BJ (cell line): ENCODE results near the gene EYA2. TPM values are rescaled to one million over a fixed set of nuclear protein-coding genes. Genes with fewer than 3 reads are reported as not detected.

Source experiments
- CTCF ChIA-PET: fragments of 350-600 bp; formaldehyde crosslinking; extraction: SDS; loops from one replicate; lab custom pipeline; 2021; ENCODE audit warnings: antibody characterized with exemption, inconsistent platforms; lab: Yijun Ruan, JAX
- POLR2A ChIA-PET: fragments of 300-600 bp; sonication (Branson Sonifier 250); formaldehyde crosslinking; extraction: SDS; loops from one replicate; lab custom pipeline; 2021; ENCODE audit warnings: antibody characterized with exemption; lab: Charles Lee
- DNase-seq: peaks from one replicate; pipeline ENCODE4 v3.0.0-alpha.2; 2011; ENCODE audit warnings: low read depth
- H3K27me3 ChIP-seq: 2 replicates; pipeline ENCODE4 v1.6.0; 2011; ENCODE audit warnings: low read length; ENCODE audit not compliant: control insufficient read depth, insufficient read depth
- H3K36me3 ChIP-seq: 2 replicates; pipeline ENCODE4 v1.5.1; 2011; ENCODE audit warnings: low read length; ENCODE audit not compliant: control insufficient read depth, insufficient read depth
- H3K4me3 ChIP-seq: 2 replicates; pipeline ENCODE4 v1.5.1; 2011; ENCODE audit warnings: low read depth, mild to moderate bottlenecking, control low read depth, low read length
- polyA plus RNA-seq: library from polyadenylated mRNA; depleted of rRNA; stranded (reverse); fragments of >200 nt; gene quantifications from 2 replicates; pipeline ENCODE4 v1.2.3, GENCODE V29; 2011
- TF ChIP-seq, protein P1 (sequence below): IDR thresholded peaks from 2 replicates; pipeline ENCODE4 v1.5.1; 2011; ENCODE audit warnings: low read depth, mild to moderate bottlenecking, control low read depth, inconsistent platforms, low read length, moderate library complexity; ENCODE audit not compliant: insufficient read depth

EYA2 gene
- polyA plus RNA-seq, 1 experiment: 1.5 TPM

DNA sequence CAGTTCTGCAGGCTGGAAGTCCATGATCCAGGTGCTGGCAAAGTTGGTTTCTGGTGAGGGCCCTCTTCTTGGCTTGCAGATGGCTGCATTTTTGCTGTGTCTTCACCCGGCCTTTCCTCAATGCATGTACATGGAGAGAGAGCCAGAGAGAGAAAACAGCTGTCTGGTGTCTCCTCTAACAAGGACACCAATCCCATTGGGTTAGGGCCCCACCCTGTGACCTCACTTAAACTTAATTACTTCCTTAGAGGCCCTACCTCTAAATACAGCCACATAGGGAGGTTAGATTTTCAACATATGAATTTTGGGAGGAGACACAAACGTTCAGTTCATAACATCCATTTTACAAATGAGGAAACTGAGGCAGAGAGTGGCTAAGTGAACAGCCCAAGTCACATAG is 259.4 kb downstream of the EYA2 start:
- ChIA-PET CTCF (interaction anchor here (1.4 kb wide), 1 partner anchor 396 kb away, joined by 5 read pairs; no protein-coding TSS in a partner anchor), POLR2A (no interaction called here)
- H3K36me3 ChIP-seq: no peaks in the 10 kb centered on the region
- DNase-seq: no peak
- no peaks in the 10 kb centered on the region for H3K27me3 ChIP-seq
- TF ChIP-seq, protein P1, sequence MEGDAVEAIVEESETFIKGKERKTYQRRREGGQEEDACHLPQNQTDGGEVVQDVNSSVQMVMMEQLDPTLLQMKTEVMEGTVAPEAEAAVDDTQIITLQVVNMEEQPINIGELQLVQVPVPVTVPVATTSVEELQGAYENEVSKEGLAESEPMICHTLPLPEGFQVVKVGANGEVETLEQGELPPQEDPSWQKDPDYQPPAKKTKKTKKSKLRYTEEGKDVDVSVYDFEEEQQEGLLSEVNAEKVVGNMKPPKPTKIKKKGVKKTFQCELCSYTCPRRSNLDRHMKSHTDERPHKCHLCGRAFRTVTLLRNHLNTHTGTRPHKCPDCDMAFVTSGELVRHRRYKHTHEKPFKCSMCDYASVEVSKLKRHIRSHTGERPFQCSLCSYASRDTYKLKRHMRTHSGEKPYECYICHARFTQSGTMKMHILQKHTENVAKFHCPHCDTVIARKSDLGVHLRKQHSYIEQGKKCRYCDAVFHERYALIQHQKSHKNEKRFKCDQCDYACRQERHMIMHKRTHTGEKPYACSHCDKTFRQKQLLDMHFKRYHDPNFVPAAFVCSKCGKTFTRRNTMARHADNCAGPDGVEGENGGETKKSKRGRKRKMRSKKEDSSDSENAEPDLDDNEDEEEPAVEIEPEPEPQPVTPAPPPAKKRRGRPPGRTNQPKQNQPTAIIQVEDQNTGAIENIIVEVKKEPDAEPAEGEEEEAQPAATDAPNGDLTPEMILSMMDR: no peak
- no peak overlapping the region for H3K4me3 ChIP-seq

DNA sequence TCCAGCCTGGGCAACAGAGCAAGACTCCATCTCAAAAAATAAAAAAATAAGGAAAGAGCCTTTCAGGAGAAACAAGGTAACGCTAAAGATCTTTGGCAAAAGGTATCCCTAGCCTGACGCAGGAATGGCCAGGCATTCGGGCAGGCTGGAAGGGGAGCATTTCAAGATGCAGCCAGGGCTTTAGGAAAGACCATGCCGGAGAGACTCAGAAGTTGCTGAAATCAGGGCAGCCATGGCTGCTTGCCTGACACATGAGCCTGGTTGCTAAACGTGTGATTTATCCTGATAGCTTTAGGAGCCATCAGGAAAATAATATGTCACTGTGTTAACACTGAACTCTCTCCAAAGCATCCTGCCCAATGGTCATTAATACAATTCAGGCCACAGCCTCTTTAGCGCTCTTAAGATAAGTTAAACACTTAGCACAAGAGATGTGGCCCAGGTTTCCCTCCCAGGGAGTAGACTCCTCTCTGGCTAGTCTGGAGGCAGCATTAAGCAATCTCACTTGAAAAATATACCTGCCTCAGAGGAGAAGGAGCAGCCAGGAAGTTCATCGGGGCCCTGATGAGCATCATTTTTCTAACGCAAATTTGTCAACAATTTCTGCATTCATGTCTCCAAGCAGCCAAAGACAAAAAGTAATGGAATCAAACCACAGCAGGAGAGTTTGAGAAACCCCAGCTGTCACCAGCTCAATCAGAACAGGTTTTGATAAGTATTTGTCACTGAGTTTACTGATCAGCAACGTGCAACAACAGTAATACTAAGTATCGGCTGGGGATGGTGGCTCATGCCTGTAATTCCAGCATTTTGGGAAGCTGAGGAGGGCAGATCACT is 261.9 kb downstream of the EYA2 start:
- ChIA-PET POLR2A (no interaction called here), CTCF (no interaction called here)
- Histone ChIP-seq H3K36me3 (no peaks in the 10 kb centered on the region), H3K27me3 (no peaks in the 10 kb centered on the region), H3K4me3 (no peak overlapping the region)
- DNase-seq: no peak
- TF ChIP-seq, protein P1: no peak

DNA sequence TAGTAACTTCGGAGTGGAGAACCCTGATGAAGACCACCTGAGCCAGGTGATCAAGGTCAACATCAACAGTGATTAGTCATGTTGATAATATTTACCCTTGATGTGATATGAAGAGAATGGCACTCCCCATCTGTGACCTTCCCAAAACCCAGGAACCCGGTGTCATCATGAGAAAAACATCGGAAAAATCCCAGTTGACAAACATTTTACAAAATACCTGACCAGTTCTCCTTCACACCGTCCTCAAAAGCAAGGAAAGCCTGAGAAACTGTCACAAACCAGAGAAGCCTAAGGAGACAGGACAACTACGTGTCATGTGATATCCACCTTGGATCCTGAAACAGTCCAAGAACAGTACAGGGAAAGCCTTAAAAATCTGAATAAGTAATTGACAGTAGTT is 264.5 kb downstream of the EYA2 start:
- Histone ChIP-seq H3K4me3 (no peak overlapping the region), H3K27me3 (no peaks in the 10 kb centered on the region), H3K36me3 (no peaks in the 10 kb centered on the region)
- ChIA-PET POLR2A (no interaction called here), CTCF (no interaction called here)
- no peak for DNase-seq
- TF ChIP-seq, protein P1: no peak

DNA sequence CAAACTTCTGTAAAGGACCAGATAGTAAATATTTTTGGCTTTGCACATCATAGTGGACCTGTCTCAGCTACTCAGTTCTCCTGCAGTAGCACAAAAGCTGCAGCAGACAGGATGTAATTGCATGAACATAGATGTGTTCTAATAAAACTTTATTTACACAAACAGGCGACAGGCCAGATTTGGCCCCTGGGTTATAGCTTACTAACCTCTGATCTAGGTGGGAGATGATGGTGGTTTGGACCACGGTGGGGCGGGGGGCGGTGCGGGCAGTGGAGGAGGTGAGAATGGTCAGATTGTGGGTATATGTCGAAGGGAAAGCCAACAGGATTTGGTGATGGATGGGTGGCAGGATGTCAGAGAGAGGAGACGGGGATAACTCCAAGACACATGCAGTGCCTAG is 265.6 kb downstream of the EYA2 start:
- CTCF ChIA-PET: interaction anchor here (0.8 to 1.9 kb wide), 3 partner anchors 9 to 1738 kb away, joined by 3 to 5 read pairs (median 3); no protein-coding TSS in a partner anchor
- no peaks in the 10 kb centered on the region for H3K27me3 ChIP-seq
- TF ChIP-seq, protein P1: no peak
- H3K4me3 ChIP-seq: no peak overlapping the region
- no peak for DNase-seq
- POLR2A ChIA-PET: no interaction called here
- H3K36me3 ChIP-seq: no peaks in the 10 kb centered on the region

DNA sequence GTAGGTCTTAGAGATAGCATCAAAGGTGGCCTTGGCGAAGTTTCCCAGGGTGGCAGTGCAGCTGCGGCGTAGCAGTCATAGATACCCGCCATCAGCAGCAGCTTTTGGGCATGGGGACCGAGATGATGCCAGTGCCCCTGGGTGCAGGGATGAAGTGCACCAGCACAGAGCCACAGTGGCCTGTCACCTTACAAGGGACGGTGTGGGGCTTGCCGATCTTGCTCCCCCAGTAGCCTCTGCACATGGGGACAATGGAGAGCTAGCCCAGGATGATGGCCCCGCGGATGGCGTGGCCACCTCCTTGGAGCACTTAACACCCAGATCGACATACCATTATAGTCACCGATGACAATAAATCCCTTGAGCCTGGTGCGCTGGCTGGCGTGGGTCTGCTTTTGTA is 266.3 kb downstream of the EYA2 start:
- H3K4me3 ChIP-seq: no peak overlapping the region
- no peaks in the 10 kb centered on the region for H3K36me3 ChIP-seq
- ChIA-PET POLR2A (no interaction called here), CTCF (interaction anchor here (0.8 to 1.9 kb wide), 3 partner anchors 10 to 1738 kb away, joined by 3 to 5 read pairs (median 3); no protein-coding TSS in a partner anchor)
- TF ChIP-seq, protein P1: no peak
- no peaks in the 10 kb centered on the region for H3K27me3 ChIP-seq
- no peak for DNase-seq
